Loucy (cell line): ENCODE measurements around the gene CNOT3.

Source experiments
- H2AFZ ChIP-seq: fragments of 200-600 bp; sonication (generic); 2 replicates; pipeline ENCODE4 v1.6.0; 2016; ENCODE audit warnings: antibody characterized with exemption, mild to moderate bottlenecking, low read length, moderate library complexity
- H3F3A ChIP-seq: fragments of 200-600 bp; 2 replicates; pipeline ENCODE4 v1.6.0; 2016; ENCODE audit warnings: antibody characterized with exemption, low read depth, mild to moderate bottlenecking
- H3K27me3 ChIP-seq: fragments of 200-600 bp; sonication (generic); 2 replicates; pipeline ENCODE4 v1.6.1; 2014; ENCODE audit warnings: low read length, mild to moderate bottlenecking; ENCODE audit not compliant: insufficient read depth, poor library complexity, severe bottlenecking
- H3K36me3 ChIP-seq: fragments of 200-600 bp; sonication (generic); 2 replicates; pipeline ENCODE4 v1.6.1; 2016; ENCODE audit warnings: low read length; ENCODE audit not compliant: insufficient read depth
- H3K4me1 ChIP-seq: fragments of 200-600 bp; sonication (generic); 2 replicates; pipeline ENCODE4 v1.5.1; 2014; ENCODE audit warnings: low read length, mild to moderate bottlenecking; ENCODE audit not compliant: insufficient read depth, poor library complexity, severe bottlenecking
- H3K4me2 ChIP-seq: fragments of 200-600 bp; sonication (generic); 2 replicates; pipeline ENCODE4 v1.6.0; 2014; ENCODE audit warnings: antibody characterized with exemption, low read length, low read depth, mild to moderate bottlenecking; ENCODE audit not compliant: poor library complexity, severe bottlenecking
- H3K4me3 ChIP-seq: fragments of 200-600 bp; sonication (generic); 2 replicates; pipeline ENCODE4 v1.5.1; 2014; ENCODE audit warnings: low read length, mild to moderate bottlenecking, mixed read lengths; ENCODE audit not compliant: poor library complexity, severe bottlenecking
- H3K79me2 ChIP-seq: fragments of 200-600 bp; sonication (generic); 2 replicates; pipeline ENCODE4 v1.6.1; 2014; ENCODE audit warnings: low read length; ENCODE audit not compliant: insufficient read depth
- H3K9ac ChIP-seq: fragments of 200-600 bp; sonication (generic); 2 replicates; pipeline ENCODE4 v1.6.0; 2014; ENCODE audit warnings: mild to moderate bottlenecking, low read depth, low read length, moderate library complexity; ENCODE audit not compliant: poor library complexity, severe bottlenecking
- H3K9me2 ChIP-seq: fragments of 200-600 bp; sonication (generic); replicated peaks from 2 replicates; pipeline ENCODE4 v1.6.1; 2016; ENCODE audit warnings: low read depth, low read length, mixed read lengths
- H3K9me3 ChIP-seq: fragments of 200-600 bp; sonication (generic); 2 replicates; pipeline ENCODE4 v1.6.1; 2014; ENCODE audit warnings: mild to moderate bottlenecking, antibody characterized with exemption, low read length, low read depth; ENCODE audit not compliant: insufficient read depth
- H4K20me1 ChIP-seq: fragments of 200-600 bp; sonication (generic); 2 replicates; pipeline ENCODE4 v1.6.0; 2014; ENCODE audit warnings: antibody characterized with exemption, low read length, mild to moderate bottlenecking; ENCODE audit not compliant: insufficient read depth, poor library complexity, severe bottlenecking
- CTCF ChIP-seq: fragments of 200-600 bp; sonication (generic); conservative IDR thresholded peaks from 2 replicates; pipeline ENCODE4 v1.5.1; 2014; ENCODE audit warnings: mild to moderate bottlenecking, antibody characterized with exemption, low read length
- EZH2phosphoT487 ChIP-seq: fragments of 200-600 bp; IDR thresholded peaks from 2 replicates; pipeline ENCODE4 v1.6.1; 2018; ENCODE audit warnings: antibody characterized with exemption, mild to moderate bottlenecking, moderate library complexity, borderline replicate concordance

Gene CNOT3

GRCh38 chr19:54151362-54152035 is 13.9 kb downstream of the CNOT3 start:
- Histone ChIP-seq H3K9ac (no peak overlapping the region), H3K36me3 (peaks cover 95% of the 10 kb centered on the region; the same call in 1 of the 2 replicates), H3K9me2 (no peaks in the 10 kb centered on the region), H3K79me2 (no peaks in the 10 kb centered on the region; the same call in 1 of the 2 replicates), H3K9me3 (no peaks in the 10 kb centered on the region), H3K4me3 (no peak overlapping the region), H3F3A (peaks cover 10% of the 10 kb centered on the region; the same call in 1 of the 2 replicates), H3K27me3 (no peaks in the 10 kb centered on the region), H4K20me1 (peaks cover 4% of the 10 kb centered on the region), H2AFZ (no peak overlapping the region), H3K4me2 (no peak overlapping the region), H3K4me1 (no peaks in the 10 kb centered on the region)
- no peak for TF ChIP-seq CTCF
- no peak for TF ChIP-seq EZH2phosphoT487

GRCh38 chr19:54152267-54152666 is 14.7 kb downstream of the CNOT3 start:
- no peak for TF ChIP-seq EZH2phosphoT487
- no peak for TF ChIP-seq CTCF
- Histone ChIP-seq H3K4me1 (no peaks in the 10 kb centered on the region), H2AFZ (no peak overlapping the region), H3K9ac (no peak overlapping the region), H3K9me3 (no peaks in the 10 kb centered on the region), H3F3A (peaks cover 10% of the 10 kb centered on the region; the same call in 1 of the 2 replicates), H3K79me2 (peaks cover 4% of the 10 kb centered on the region; the same call in 1 of the 2 replicates), H3K27me3 (no peaks in the 10 kb centered on the region), H3K9me2 (no peaks in the 10 kb centered on the region), H3K4me3 (no peak overlapping the region), H4K20me1 (peaks cover 3% of the 10 kb centered on the region), H3K4me2 (no peak overlapping the region), H3K36me3 (peaks cover 91% of the 10 kb centered on the region; the same call in 1 of the 2 replicates)

- no peak for TF ChIP-seq CTCF
- no peak for TF ChIP-seq EZH2phosphoT487
- Histone ChIP-seq H3K9me3 (no peaks in the 10 kb centered on the region), H3K9ac (no peak overlapping the region), H3K4me2 (no peak overlapping the region), H3K79me2 (peaks cover 7% of the 10 kb centered on the region; the same call in 1 of the 2 replicates), H3K4me1 (peaks cover under 1% of the 10 kb centered on the region), H3K27me3 (no peaks in the 10 kb centered on the region), H3K36me3 (peaks cover 84% of the 10 kb centered on the region; the same call in 1 of the 2 replicates), H3K9me2 (no peaks in the 10 kb centered on the region), H4K20me1 (peaks cover 5% of the 10 kb centered on the region), H3F3A (peaks cover 10% of the 10 kb centered on the region; the same call in 1 of the 2 replicates), H3K4me3 (no peak overlapping the region), H2AFZ (no peak overlapping the region)
Observed at GRCh38 chr19:54152878-54153524, 15.4 kb downstream of the CNOT3 start.
